Activated CD4-positive, alpha-beta T cell treated with anti-CD3 and anti-CD28 coated beads for 1 hour (primary cell): ENCODE measurements around the gene IMPDH1.
A peak's percentile ranks its signal among the peaks of the same experiment; 100 is the strongest.

Source experiments
- DNase-seq: peaks from one replicate; pipeline ENCODE4 v3.0.0-alpha.2; 2020

The IMPDH1 gene

GRCh38 chr7:128387216-128388144 is 22.3 kb downstream of the IMPDH1 start:
- DNase-seq: peak; percentile 54

GRCh38 chr7:128385988-128386925 is 23.5 kb downstream of the IMPDH1 start:
- DNase-seq: no peak

- no peak for DNase-seq
These were observed 25.1 kb downstream of the IMPDH1 start for GRCh38 chr7:128384726-128385125.

- DNase-seq: no peak
These were observed 26.0 kb downstream of the IMPDH1 start for GRCh38 chr7:128383776-128384175.

GRCh38 chr7:128381161-128381821 is 28.5 kb downstream of the IMPDH1 start:
- DNase-seq: no peak

- DNase-seq: no peak
These were observed 29.2 kb downstream of the IMPDH1 start for GRCh38 chr7:128380483-128381106.

GRCh38 chr7:128379900-128380479 is 29.8 kb downstream of the IMPDH1 start:
- DNase-seq: no peak

GRCh38 chr7:128378637-128379036 is 31.1 kb downstream of the IMPDH1 start:
- DNase-seq: no peak

- no peak for DNase-seq
These were observed 33.7 kb downstream of the IMPDH1 start for GRCh38 chr7:128376077-128376476.

- DNase-seq: no peak
These were observed 35.7 kb downstream of the IMPDH1 start for GRCh38 chr7:128374041-128374440.

- DNase-seq: no peak
These were observed 36.2 kb downstream of the IMPDH1 start for GRCh38 chr7:128373606-128374005.

- DNase-seq: no peak
These were observed 39.3 kb downstream of the IMPDH1 start for GRCh38 chr7:128370491-128370890.

GRCh38 chr7:128366986-128367385 is 42.8 kb downstream of the IMPDH1 start:
- no peak for DNase-seq

GRCh38 chr7:128366300-128366699 is 43.5 kb downstream of the IMPDH1 start:
- no peak for DNase-seq

GRCh38 chr7:128365432-128365831 is 44.4 kb downstream of the IMPDH1 start:
- DNase-seq: no peak

GRCh38 chr7:128364166-128364870 is 45.5 kb downstream of the IMPDH1 start:
- no peak for DNase-seq

GRCh38 chr7:128363261-128363721 is 46.5 kb downstream of the IMPDH1 start:
- no peak for DNase-seq

GRCh38 chr7:128362670-128363069 is 47.1 kb downstream of the IMPDH1 start:
- no peak for DNase-seq

- DNase-seq: peak; percentile 30
These were observed 48.1 kb downstream of the IMPDH1 start, which contains the start of gene PRRT4 for GRCh38 chr7:128361411-128362379. TSS of gene PRRT4 (minus strand) at chr7:128361690.

- no peak for DNase-seq
These were observed 49.5 kb downstream of the IMPDH1 start for GRCh38 chr7:128360359-128360678.
